Astrocyte (in vitro differentiated cells and primary cell): ENCODE measurements around the gene CCDC78. TPM values are rescaled to one million over a fixed set of nuclear protein-coding genes. Genes with fewer than 3 reads are reported as not detected.

Experiments
- DNase-seq: peaks from one replicate; pipeline ENCODE4 v3.0.0-alpha.2; 2010; ENCODE audit warnings: low read depth
- FAIRE-seq: peaks from 2 replicates; lab custom pipeline; 2011; peaks lifted over from hg19 to GRCh38; lab: Jason Lieb, UNC
- H2AFZ ChIP-seq: 2 replicates; pipeline ENCODE4 v1.6.0; 2012; ENCODE audit warnings: low read depth, low read length, inconsistent platforms
- H3K27ac ChIP-seq: 2 replicates; pipeline ENCODE4 v1.5.1; 2011; ENCODE audit warnings: low read depth, low read length, inconsistent platforms
- H3K27me3 ChIP-seq: 2 replicates; pipeline ENCODE4 v1.6.0; 2011; ENCODE audit warnings: low read length, inconsistent platforms; ENCODE audit not compliant: insufficient read depth
- H3K36me3 ChIP-seq: 2 replicates; pipeline ENCODE4 v1.5.1; 2011; ENCODE audit warnings: low read length, inconsistent platforms; ENCODE audit not compliant: insufficient read depth
- H3K4me1 ChIP-seq: 2 replicates; pipeline ENCODE4 v1.5.1; 2011; ENCODE audit warnings: low read length, inconsistent platforms; ENCODE audit not compliant: insufficient read depth
- H3K4me2 ChIP-seq: 2 replicates; pipeline ENCODE4 v1.6.0; 2012; ENCODE audit warnings: low read length, inconsistent platforms
- H3K4me3 ChIP-seq: 2 replicates; pipeline ENCODE4 v1.5.1; 2011; ENCODE audit warnings: low read depth, mild to moderate bottlenecking, low read length, inconsistent platforms; ENCODE audit not compliant: insufficient read depth
- H3K79me2 ChIP-seq: 2 replicates; pipeline ENCODE4 v1.6.0; 2012; ENCODE audit warnings: mild to moderate bottlenecking, low read length, inconsistent platforms; ENCODE audit not compliant: insufficient read depth
- H3K9ac ChIP-seq: 2 replicates; pipeline ENCODE4 v1.6.0; 2012; ENCODE audit warnings: mild to moderate bottlenecking, low read length, inconsistent platforms
- H3K9me3 ChIP-seq: 2 replicates; pipeline ENCODE4 v1.5.1; 2012; ENCODE audit warnings: low read depth, mild to moderate bottlenecking, low read length, inconsistent platforms; ENCODE audit not compliant: insufficient read depth
- H4K20me1 ChIP-seq: 2 replicates; pipeline ENCODE4 v1.6.0; 2012; ENCODE audit warnings: low read length, inconsistent platforms; ENCODE audit not compliant: insufficient read depth
- H3K27ac Mint-ChIP-seq: one replicate; pipeline ENCODE4 v1.8.0; 2021; ENCODE audit warnings: mild to moderate bottlenecking, mixed read lengths; ENCODE audit not compliant: unreplicated experiment
- H3K27me3 Mint-ChIP-seq: one replicate; pipeline ENCODE4 v1.8.0; 2021; ENCODE audit warnings: low read depth, mixed read lengths; ENCODE audit not compliant: unreplicated experiment
- H3K36me3 Mint-ChIP-seq: one replicate; pipeline ENCODE4 v1.8.0; 2021; ENCODE audit warnings: low read depth, mixed read lengths; ENCODE audit not compliant: unreplicated experiment
- H3K4me1 Mint-ChIP-seq: one replicate; pipeline ENCODE4 v1.8.0; 2021; ENCODE audit warnings: low read depth, mixed read lengths; ENCODE audit not compliant: unreplicated experiment
- H3K4me3 Mint-ChIP-seq: one replicate; pipeline ENCODE4 v1.8.0; 2021; ENCODE audit warnings: mild to moderate bottlenecking, moderate library complexity, mixed read lengths; ENCODE audit not compliant: unreplicated experiment
- H3K9me3 Mint-ChIP-seq: one replicate; pipeline ENCODE4 v1.8.0; 2021; ENCODE audit warnings: mild to moderate bottlenecking, mixed read lengths; ENCODE audit not compliant: unreplicated experiment
- EZH2 ChIP-seq: IDR thresholded peaks from 2 replicates; pipeline ENCODE4 v1.6.1; 2012; ENCODE audit warnings: mild to moderate bottlenecking, low read length, inconsistent platforms; ENCODE audit not compliant: insufficient read depth
- total RNA-seq: library from RNA; stranded (reverse); gene quantifications from 2 replicates; pipeline ENCODE4 v1.2.1, GENCODE V29; 2021
- TF ChIP-seq, protein P1 (sequence below): IDR thresholded peaks from 2 replicates; pipeline ENCODE4 v1.5.1; 2011; ENCODE audit warnings: low read depth, mild to moderate bottlenecking, inconsistent platforms, low read length, moderate library complexity; ENCODE audit not compliant: insufficient read depth

Gene CCDC78
- total RNA-seq, 1 donor from 2014 or later, result 4.7 TPM

DNA sequence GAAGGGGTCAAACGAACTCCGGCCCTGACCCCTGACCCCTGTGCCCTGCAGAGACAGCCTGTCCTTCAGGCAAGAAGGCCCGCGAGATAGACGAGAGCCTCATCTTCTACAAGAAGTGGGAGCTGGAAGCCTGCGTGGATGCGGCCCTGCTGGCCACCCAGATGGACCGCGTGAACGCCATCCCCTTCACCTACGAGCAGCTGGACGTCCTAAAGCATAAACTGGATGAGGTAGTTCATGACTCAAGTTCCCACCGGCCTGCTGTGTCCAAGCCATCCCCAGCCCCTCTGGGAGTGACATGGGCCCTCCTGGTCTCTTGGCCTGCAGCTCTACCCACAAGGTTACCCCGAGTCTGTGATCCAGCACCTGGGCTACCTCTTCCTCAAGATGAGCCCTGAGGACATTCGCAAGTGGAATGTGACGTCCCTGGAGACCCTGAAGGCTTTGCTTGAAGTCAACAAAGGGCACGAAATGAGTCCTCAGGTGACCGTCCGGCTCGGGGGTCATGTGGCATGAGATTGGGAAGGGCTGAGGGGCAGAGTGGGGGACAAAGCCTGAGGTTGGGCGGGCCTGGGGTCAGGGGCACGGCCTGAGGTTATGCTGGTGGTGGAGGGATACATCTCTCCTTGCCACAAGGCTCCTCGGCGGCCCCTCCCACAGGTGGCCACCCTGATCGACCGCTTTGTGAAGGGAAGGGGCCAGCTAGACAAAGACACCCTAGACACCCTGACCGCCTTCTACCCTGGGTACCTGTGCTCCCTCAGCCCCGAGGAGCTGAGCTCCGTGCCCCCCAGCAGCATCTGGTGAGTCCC, 40.0 kb upstream of the CCDC78 start:
- Histone ChIP-seq H3K4me1 (no peaks in the 10 kb centered on the region), H3K4me2 (no peak overlapping the region), H3K27ac (no peak overlapping the region), H2AFZ (no peak overlapping the region), H3K36me3 (no peaks in the 10 kb centered on the region), H3K9ac (no peak overlapping the region), H3K79me2 (no peaks in the 10 kb centered on the region), H3K27me3 (no peaks in the 10 kb centered on the region), H3K9me3 (no peaks in the 10 kb centered on the region), H4K20me1 (no peaks in the 10 kb centered on the region), H3K4me3 (no peak overlapping the region)
- no peaks in the 10 kb centered on the region for H3K36me3 Mint-ChIP-seq
- FAIRE-seq (no peak), DNase-seq (no peak)
- H3K4me1 Mint-ChIP-seq, result no peaks in the 10 kb centered on the region
- H3K27me3 Mint-ChIP-seq, result peaks cover 2% of the 10 kb centered on the region
- H3K4me3 Mint-ChIP-seq, result no peak overlapping the region
- no peak for TF ChIP-seq EZH2
- TF ChIP-seq, protein P1, sequence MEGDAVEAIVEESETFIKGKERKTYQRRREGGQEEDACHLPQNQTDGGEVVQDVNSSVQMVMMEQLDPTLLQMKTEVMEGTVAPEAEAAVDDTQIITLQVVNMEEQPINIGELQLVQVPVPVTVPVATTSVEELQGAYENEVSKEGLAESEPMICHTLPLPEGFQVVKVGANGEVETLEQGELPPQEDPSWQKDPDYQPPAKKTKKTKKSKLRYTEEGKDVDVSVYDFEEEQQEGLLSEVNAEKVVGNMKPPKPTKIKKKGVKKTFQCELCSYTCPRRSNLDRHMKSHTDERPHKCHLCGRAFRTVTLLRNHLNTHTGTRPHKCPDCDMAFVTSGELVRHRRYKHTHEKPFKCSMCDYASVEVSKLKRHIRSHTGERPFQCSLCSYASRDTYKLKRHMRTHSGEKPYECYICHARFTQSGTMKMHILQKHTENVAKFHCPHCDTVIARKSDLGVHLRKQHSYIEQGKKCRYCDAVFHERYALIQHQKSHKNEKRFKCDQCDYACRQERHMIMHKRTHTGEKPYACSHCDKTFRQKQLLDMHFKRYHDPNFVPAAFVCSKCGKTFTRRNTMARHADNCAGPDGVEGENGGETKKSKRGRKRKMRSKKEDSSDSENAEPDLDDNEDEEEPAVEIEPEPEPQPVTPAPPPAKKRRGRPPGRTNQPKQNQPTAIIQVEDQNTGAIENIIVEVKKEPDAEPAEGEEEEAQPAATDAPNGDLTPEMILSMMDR, result no peak
- no peak overlapping the region for H3K27ac Mint-ChIP-seq
- H3K9me3 Mint-ChIP-seq, result no peaks in the 10 kb centered on the region

DNA sequence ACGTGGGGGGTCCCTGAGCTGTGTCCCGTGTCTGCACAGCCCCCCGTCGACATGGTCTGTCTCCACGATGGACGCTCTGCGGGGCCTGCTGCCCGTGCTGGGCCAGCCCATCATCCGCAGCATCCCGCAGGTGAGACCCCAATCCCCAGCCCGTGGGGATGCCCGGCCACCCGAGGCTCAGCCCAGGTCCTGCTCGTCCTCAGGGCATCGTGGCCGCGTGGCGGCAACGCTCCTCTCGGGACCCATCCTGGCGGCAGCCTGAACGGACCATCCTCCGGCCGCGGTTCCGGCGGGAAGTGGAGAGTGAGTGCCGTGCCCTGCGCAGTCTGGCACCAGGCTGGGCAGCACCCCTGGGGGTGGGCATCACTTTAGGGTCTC, 39.2 kb upstream of the CCDC78 start:
- Mint-ChIP-seq H3K4me3 (no peak overlapping the region), H3K36me3 (no peaks in the 10 kb centered on the region), H3K27me3 (peaks cover 3% of the 10 kb centered on the region), H3K27ac (no peak overlapping the region), H3K9me3 (no peaks in the 10 kb centered on the region), H3K4me1 (no peaks in the 10 kb centered on the region)
- no peaks in the 10 kb centered on the region for H3K36me3 ChIP-seq
- peaks cover 4% of the 10 kb centered on the region for H3K4me1 ChIP-seq
- no peak for TF ChIP-seq EZH2
- TF ChIP-seq, protein P1, result no peak
- H2AFZ ChIP-seq, result no peak overlapping the region
- no peak for DNase-seq
- H3K27ac ChIP-seq, result no peak overlapping the region
- FAIRE-seq, result no peak
- no peaks in the 10 kb centered on the region for H3K79me2 ChIP-seq
- H3K4me2 ChIP-seq, result no peak overlapping the region
- H3K9me3 ChIP-seq, result no peaks in the 10 kb centered on the region
- no peak overlapping the region for H3K4me3 ChIP-seq
- H3K27me3 ChIP-seq, result no peaks in the 10 kb centered on the region
- no peak overlapping the region for H3K9ac ChIP-seq
- H4K20me1 ChIP-seq, result no peaks in the 10 kb centered on the region

DNA sequence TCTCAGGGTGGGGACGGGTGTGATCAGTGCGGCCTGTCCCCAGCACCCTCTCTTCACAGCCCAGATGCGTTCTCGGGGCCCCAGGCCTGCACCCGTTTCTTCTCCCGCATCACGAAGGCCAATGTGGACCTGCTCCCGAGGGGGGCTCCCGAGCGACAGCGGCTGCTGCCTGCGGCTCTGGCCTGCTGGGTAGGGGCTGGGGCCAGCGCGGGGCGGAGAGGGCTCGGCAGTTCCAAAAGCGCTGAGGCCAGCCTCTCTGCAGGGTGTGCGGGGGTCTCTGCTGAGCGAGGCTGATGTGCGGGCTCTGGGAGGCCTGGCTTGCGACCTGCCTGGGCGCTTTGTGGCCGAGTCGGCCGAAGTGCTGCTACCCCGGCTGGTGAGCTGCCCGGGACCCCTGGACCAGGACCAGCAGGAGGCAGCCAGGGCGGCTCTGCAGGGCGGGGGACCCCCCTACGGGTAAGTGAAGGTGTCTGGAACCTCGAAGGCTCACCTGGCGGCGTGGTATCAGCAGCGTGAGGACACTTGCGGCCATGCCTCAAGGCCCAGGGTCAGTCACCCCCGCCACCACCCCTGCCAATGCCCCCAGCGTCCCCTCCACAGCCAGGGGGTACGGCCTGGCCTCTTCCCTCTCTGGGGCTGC, 38.7 kb upstream of the CCDC78 start:
- Histone ChIP-seq H3K9ac (no peak overlapping the region), H2AFZ (no peak overlapping the region), H3K4me3 (no peak overlapping the region), H3K9me3 (no peaks in the 10 kb centered on the region), H3K79me2 (no peaks in the 10 kb centered on the region), H3K36me3 (no peaks in the 10 kb centered on the region), H3K27me3 (no peaks in the 10 kb centered on the region), H3K27ac (no peak overlapping the region), H4K20me1 (no peaks in the 10 kb centered on the region), H3K4me2 (no peak overlapping the region), H3K4me1 (peaks cover 6% of the 10 kb centered on the region)
- no peak for TF ChIP-seq EZH2
- Mint-ChIP-seq H3K4me1 (no peaks in the 10 kb centered on the region), H3K27me3 (peaks cover 3% of the 10 kb centered on the region), H3K27ac (no peak overlapping the region), H3K4me3 (no peak overlapping the region), H3K36me3 (no peaks in the 10 kb centered on the region), H3K9me3 (no peaks in the 10 kb centered on the region)
- no peak for DNase-seq
- no peak for FAIRE-seq
